ENCODE results near the gene PHETA1. TPM values are rescaled to one million over a fixed set of nuclear protein-coding genes. Genes with fewer than 3 reads are reported as not detected.

Gene PHETA1
- total and polyA plus RNA-seq, 2 donors (not counting 1 experiment from before 2014, with no cell fraction given) = 7.4 to 9.4 TPM

DNA sequence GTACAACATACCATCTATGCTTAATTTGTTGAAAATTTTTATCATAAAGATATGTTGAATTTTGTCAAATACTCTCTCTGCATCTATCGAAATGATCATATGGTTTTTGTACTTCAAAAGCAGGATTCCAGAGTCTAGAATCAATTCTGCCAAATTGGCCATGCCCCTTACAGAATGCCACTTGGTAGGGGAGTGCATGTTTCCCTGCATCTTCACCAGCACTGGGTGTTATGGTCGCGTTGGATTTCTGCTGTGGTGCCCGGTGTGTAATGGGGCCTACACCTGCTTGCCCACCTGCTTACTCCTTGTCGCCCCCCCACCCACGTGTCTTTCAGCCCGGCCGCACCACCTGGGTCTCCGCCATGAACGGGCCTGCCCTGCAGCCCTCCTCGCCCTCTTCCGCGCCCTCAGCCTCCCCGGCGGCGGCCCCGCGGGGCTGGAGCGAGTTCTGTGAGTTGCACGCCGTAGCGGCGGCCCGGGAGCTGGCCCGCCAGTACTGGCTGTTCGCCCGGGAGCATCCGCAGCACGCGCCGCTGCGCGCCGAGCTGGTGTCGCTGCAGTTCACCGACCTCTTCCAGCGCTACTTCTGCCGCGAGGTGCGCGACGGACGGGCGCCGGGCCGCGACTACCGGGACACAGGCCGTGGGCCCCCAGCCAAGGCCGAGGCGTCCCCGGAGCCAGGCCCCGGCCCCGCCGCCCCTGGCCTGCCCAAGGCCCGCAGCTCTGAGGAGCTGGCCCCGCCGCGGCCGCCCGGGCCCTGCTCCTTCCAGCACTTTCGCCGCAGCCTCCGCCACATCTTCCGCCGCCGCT is 49.1 kb upstream of the PHETA1 start:
- intact Hi-C loops (cut with micrococcal nuclease) = no loop called here

More for the DNA sequence above, 49.1 kb upstream of the PHETA1 start:
- peaks cover 37% of the 10 kb centered on the region for H3K4me1 Mint-ChIP-seq
- CTCF ChIA-PET = interaction anchor here (0.8 to 2.3 kb wide), 2 partner anchors 21 to 34 kb away, joined by 4 to 10 read pairs; no protein-coding TSS in a partner anchor
- H3K36me3 ChIP-seq (replicated peaks in 1 of 2; ENCODE audit: control extremely low read depth in 1 of 2, control insufficient read depth in 1 of 2, extremely low read depth in 1 of 2, insufficient read depth in 2 of 2, low read length in 1 of 2) = peaks cover 11 to 53% of the 10 kb centered on the region in 2 experiments
- H3K27ac ChIP-seq (ENCODE audit: low read length in 2 of 2) = no peak overlapping the region
- no peaks in the 10 kb centered on the region for H3K27me3 ChIP-seq (replicated peaks in 1 of 4; ENCODE audit: control extremely low read depth in 1 of 4, control insufficient read depth in 3 of 4, insufficient read depth in 4 of 4, low read length in 3 of 4)
- H3K9me3 ChIP-seq (ENCODE audit: control extremely low read depth in 1 of 3, control insufficient read depth in 2 of 3, insufficient read depth in 1 of 3, low read length in 2 of 3) = no peaks in the 10 kb centered on the region
- peaks cover 95% of the 10 kb centered on the region for H3K79me2 ChIP-seq (ENCODE audit: control insufficient read depth, insufficient read depth, low read length)
- H4K20me1 ChIP-seq (ENCODE audit: control insufficient read depth, insufficient read depth, low read length, poor library complexity, severe bottlenecking) = peaks cover 57% of the 10 kb centered on the region
- H3K27ac Mint-ChIP-seq = no peak overlapping the region
- DNase-seq (no peak), ATAC-seq (ENCODE audit: low read depth) (no peak)
- no peak overlapping the region for H2AFZ ChIP-seq (ENCODE audit: insufficient read depth, low read depth, low read length, poor library complexity, severe bottlenecking)
- no peak overlapping the region for H3K9ac ChIP-seq (ENCODE audit: low read length)
- WGBS (ENCODE audit: insufficient coverage) = 98% methylated on average over 66 of the region's 67 CpGs
- H3K4me3 ChIP-seq (ENCODE audit: control extremely low read depth in 1 of 5, extremely low read depth in 1 of 5, insufficient read depth in 1 of 5, low read depth in 2 of 5, low read length in 4 of 5) = no peak overlapping the region
- POLR2A ChIA-PET = no interaction called here
- no peak overlapping the region for H3K4me3 Mint-ChIP-seq
- no peak for TF ChIP-seq EZH2 (IDR thresholded peaks at IDR 0.05; ENCODE audit: borderline replicate concordance, insufficient read depth, low read depth, low read length, poor library complexity, severe bottlenecking)
- TF ChIP-seq CTCF (IDR thresholded peaks at IDR 0.05) = no peak
- H3K4me2 ChIP-seq (replicated peaks; ENCODE audit: low read depth, low read length, poor library complexity, severe bottlenecking) = no peak overlapping the region
- no peaks in the 10 kb centered on the region for H3K27me3 Mint-ChIP-seq
- H3K9me3 Mint-ChIP-seq (ENCODE audit: insufficient read depth) = no peaks in the 10 kb centered on the region
- peaks cover 6 to 14% of the 10 kb centered on the region in 2 donors for H3K4me1 ChIP-seq (ENCODE audit: control insufficient read depth in 2 of 2, insufficient read depth in 2 of 2, low read length in 2 of 2)
